Right cardiac atrium (tissue), 5 donors: ENCODE measurements around the gene YIF1A. TPM values are rescaled to one million over a fixed set of nuclear protein-coding genes. Genes with fewer than 3 reads are reported as not detected.
A peak's percentile ranks its signal among the peaks of the same experiment; 100 is the strongest.

ENCODE experiments used
- ATAC-seq, 2 donors: fragments of 200-7000 bp; cut with Tn5 transposase; one replicate each; pipeline versions ENCODE4 v1.8.0 to v1.9.1; 2020; ENCODE audit warnings: moderate library complexity in 2 of 2, mild to moderate bottlenecking in 1 of 2
- DNase-seq, 3 donors: peaks; one replicate each; pipeline ENCODE4 v3.0.0-alpha.2; 2020
- H3K27ac ChIP-seq: one replicate; pipeline ENCODE4 v1.5.1; 2013; ENCODE audit warnings: mild to moderate bottlenecking, low read length, control low read depth, moderate library complexity
- H3K27me3 ChIP-seq: one replicate; pipeline ENCODE4 v1.6.1; 2013; ENCODE audit not compliant: control insufficient read depth, insufficient read depth
- H3K4me1 ChIP-seq: one replicate; pipeline ENCODE4 v1.6.1; 2013; ENCODE audit warnings: low read length; ENCODE audit not compliant: control insufficient read depth, insufficient read depth
- H3K4me3 ChIP-seq: one replicate; pipeline ENCODE4 v1.5.1; 2013; ENCODE audit warnings: low read length, control low read depth
- H3K9me3 ChIP-seq: one replicate; pipeline ENCODE4 v1.6.1; 2013; ENCODE audit warnings: low read length; ENCODE audit not compliant: control insufficient read depth
- WGBS: extraction: QIAGEN DNeasy Blood & Tissue Kit; methylation state at CpG from one replicate; pipeline ENCODE4 v1.1.7; 2013; 5-methylcytosine and 5-hydroxymethylcytosine counted together
- intact Hi-C, 4 donors: fragments of 100-400 bp; cut with DNase I; formaldehyde crosslinking; loops; one replicate each; pipeline versions ENCODE4 v1.11.0 to v1.14.0; 2022 to 2023
- polyA plus RNA-seq: library from polyadenylated mRNA; stranded (reverse); fragments of 200-250 nt; gene quantifications from one replicate; pipeline ENCODE4 v1.2.3, GENCODE V29; 2013
- total RNA-seq, 4 donors: library from RNA; stranded (reverse); fragmentation: NEBNext Ultra II Directional; extraction: Animal tissue kit (Norgen Biotek cat#: 25700); gene quantifications; one replicate each; pipeline ENCODE4 v1.2.1, GENCODE V29; 2021
- donor health status: healthy with polysubstance abuse.
- donor health status: DM: no; HTN: yes; CAD: no.
- donor health status: DM: no; HTN: no; CAD: no.
- donor health status: DM: no; HTN: yes; CAD: no; lungs with severe emphysema.
- donor health status: DM: yes; HTN: yes; CAD: no.

Gene YIF1A
- total and polyA plus RNA-seq, 5 donors, result 48.0 to 65.3 (median 52.2) TPM

DNA sequence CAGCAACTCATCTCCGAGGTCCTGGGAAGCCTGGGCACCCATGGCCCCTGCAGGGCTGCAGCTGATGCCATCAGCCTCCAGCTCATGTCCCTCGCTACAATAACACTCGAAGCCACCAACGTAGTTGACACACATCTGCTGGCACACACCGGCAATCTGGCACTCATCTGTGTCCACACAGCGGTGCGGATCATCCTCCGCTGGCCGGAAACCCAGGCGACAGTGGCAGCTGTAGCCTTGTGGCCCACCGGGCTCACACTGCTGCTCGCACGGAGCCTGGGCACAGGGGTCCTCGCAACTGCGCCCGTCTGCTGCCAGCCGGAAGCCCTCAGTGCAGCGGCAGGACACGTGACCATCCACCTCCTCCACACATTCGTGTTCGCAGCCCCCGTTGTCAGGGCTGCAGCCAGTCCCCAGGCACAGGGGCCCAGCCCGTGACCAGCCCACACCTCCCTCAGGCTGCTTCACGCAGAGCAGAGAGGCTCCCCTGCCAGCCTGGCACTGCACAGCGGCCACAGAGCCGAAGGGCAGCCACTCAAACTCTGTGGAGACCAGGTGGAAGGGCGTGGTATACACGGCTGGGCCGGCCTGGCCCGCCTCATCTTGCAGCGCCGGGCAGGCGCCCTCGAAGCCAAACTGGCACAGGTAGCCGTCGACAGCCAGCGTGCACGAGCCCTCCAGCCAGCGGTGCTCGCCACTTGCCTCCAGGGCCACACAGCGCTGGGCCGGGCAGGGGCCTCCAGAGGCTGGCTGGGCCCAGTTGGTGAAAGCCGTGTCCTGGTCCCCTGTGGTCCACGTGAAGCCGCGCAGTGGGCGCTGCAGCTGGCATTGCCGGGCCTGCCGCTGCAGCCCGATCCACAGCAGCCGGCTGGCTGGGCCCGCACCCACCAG, 27.2 kb upstream of the YIF1A start:
- peak overlapping the region; percentile 37 for H3K27ac ChIP-seq
- no peak for ATAC-seq
- peak overlapping the region; percentile 47 for H3K4me3 ChIP-seq
- no peaks in the 10 kb centered on the region for H3K9me3 ChIP-seq
- WGBS, result 60% methylated on average over 52 of the region's 52 CpGs
- intact Hi-C loops, result loop anchor here in 2 of 4 donors (2.0 to 10.0 kb wide), 2 partner anchors 55 to 69 kb away; partner anchors contain the start of gene SLC29A2 (in 1 of the 2)
- no peaks in the 10 kb centered on the region for H3K27me3 ChIP-seq
- peak in 2 of 3 donors; percentile 65 to 70 for DNase-seq
- peaks cover 5% of the 10 kb centered on the region for H3K4me1 ChIP-seq

DNA sequence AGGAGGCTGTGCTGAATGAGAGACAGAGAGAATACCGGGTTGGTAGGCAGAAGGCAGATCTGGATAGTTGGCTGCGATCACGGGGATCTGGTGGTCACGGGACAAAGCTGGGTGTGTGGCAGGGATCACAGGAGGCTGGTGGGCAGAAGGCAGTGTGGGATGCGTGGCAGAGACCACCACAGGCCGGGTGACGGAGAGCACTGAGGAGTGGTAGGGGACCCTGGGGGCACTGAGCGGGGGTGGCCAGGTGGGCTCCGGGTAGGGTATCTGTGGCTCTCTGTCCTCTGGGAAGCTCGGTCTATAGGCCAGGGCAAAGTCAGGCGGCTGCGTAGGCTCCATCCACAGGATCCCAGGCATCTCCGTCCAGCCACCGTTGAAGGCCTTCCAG, 26.5 kb upstream of the YIF1A start:
- Histone ChIP-seq H3K4me1 (peaks cover 5% of the 10 kb centered on the region), H3K27me3 (no peaks in the 10 kb centered on the region), H3K9me3 (no peaks in the 10 kb centered on the region), H3K27ac (no peak overlapping the region), H3K4me3 (peak overlapping the region; percentile 47)
- 82% methylated on average over 14 of the region's 14 CpGs for WGBS
- no peak for ATAC-seq
- peak in 2 of 3 donors; percentile 50 to 51 for DNase-seq
- intact Hi-C loops, result loop anchor here in 1 of 4 donors (10.0 kb wide), 1 partner anchor 69 kb away; no protein-coding TSS in a partner anchor

DNA sequence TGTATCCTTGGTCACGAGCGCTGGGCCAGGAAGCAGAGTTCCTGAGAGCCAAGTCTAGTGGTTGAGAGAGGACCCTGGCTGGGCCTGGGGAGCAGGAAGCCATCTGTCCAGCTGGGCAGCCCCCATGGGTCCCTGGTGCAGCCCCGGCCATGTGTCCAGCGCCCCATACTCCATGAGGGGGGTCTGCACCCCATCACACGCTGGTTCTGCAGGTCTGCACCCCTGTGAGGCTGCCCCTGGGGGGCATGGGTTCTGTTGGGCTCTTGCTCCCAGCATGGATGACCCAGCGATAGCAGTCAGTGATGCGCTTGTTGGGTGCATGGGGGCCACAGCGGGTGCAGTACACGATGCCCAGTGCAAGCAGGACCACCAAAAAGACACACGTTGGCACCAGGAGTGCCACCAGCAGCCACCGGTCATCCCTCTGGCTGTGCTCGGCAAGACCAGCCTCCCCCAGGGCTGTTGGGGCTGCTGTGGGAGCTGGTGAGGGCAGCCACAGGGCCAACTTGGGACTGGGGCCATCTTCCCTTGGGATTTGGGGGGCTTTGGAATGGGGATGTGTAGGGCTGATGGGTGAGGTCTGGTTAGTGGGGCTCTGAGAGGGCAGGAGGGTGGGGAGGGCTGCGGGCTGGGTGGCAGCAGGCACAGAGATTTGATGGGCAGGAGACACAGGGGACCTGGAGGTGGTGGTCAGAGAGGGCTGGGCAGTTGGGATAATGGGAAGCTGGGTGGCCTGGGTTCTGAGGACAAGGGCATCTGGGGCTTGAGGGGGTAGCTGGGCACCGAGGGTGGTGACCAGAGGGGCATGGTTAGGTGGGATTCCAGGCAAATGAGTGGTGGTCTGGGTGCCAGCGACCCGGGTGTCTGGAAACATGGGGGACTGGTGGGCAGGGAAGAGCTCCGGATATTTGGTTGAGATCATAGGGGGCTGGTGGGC, 25.9 kb upstream of the YIF1A start:
- Histone ChIP-seq H3K27ac (no peak overlapping the region), H3K9me3 (no peaks in the 10 kb centered on the region), H3K4me1 (peaks cover 5% of the 10 kb centered on the region), H3K4me3 (peak overlapping the region; percentile 1), H3K27me3 (no peaks in the 10 kb centered on the region)
- ATAC-seq (no peak), DNase-seq (peak in 2 of 3 donors; percentile 61 to 64)
- WGBS, result 79% methylated on average over 17 of the region's 17 CpGs
- intact Hi-C loops, result loop anchor here in 3 of 4 donors (5.0 to 10.0 kb wide), 2 partner anchors 70 to 72 kb away; no protein-coding TSS in a partner anchor

DNA sequence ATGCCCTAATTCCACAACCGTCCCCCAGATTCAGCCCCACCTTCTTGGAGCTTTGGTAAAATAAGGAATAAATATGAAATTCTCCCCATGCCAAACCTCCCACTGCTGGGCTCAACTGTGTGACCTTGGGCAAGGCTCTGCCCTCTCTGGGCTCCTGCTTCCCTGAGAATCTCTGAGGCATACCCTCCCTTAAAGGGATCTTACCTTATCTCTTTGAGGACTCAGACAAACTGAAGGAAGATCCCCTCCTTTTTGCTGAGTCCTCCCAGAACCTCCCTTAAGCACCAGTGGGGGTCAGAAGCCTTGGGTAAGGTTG, 25.2 kb upstream of the YIF1A start:
- 74% methylated on average over 1 of the region's 1 CpG for WGBS
- no peak for DNase-seq
- no peak for ATAC-seq
- H3K27ac ChIP-seq, result peak overlapping the region; percentile 13
- H3K4me1 ChIP-seq, result peaks cover 5% of the 10 kb centered on the region
- intact Hi-C loops, result loop anchor here in 3 of 4 donors (5.0 to 10.0 kb wide), 2 partner anchors 71 to 73 kb away; no protein-coding TSS in a partner anchor
- no peaks in the 10 kb centered on the region for H3K27me3 ChIP-seq
- no peaks in the 10 kb centered on the region for H3K9me3 ChIP-seq
- peak overlapping the region; percentile 1 for H3K4me3 ChIP-seq

DNA sequence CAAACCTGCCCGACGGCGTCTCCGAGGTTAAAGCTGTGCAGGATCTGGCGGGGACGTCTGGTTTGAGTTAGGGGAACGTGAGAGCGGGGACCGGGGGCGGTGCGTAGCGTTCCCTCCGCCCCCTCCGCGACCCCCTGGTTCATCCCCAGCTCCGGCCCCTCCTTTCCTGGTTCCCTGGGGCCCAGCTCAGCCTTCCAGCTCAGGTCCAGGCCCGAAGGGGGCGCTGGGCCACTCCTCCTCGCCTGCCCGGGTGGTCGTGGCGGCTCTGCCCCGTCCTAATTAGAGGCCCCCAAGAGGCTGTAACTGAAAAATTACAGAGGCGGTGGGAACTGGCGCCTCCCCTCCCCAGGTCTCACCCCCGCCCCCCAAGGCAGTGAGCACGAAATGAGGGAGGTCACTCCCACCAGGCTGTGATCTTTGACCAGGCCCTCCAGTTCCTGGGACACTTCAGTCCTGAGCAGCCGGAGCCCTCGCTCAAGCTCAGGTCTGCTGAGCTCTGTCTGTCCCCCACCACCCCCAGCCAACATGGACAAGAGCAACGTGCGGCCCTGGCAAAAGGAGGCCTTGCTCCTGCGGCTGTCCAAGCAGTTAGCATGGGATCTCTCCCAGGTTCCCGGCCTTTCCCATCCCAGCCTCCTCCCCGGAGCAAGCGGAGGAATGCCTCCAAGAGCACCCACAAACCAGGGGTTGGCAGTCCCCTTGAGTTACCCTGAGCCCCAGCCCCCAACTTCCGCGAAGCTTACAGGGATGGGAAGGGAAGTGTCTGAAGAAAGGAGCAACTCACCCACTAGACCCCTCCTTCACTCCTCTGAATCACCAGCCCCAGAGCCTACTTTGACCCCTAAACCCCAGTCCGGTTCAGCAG, 24.6 kb upstream of the YIF1A start:
- ATAC-seq (no peak), DNase-seq (peak in 2 of 3 donors; percentile 58 to 82)
- no peaks in the 10 kb centered on the region for H3K9me3 ChIP-seq
- H3K27ac ChIP-seq, result peak overlapping the region; percentile 95
- H3K27me3 ChIP-seq, result no peaks in the 10 kb centered on the region
- H3K4me1 ChIP-seq, result peaks cover 5% of the 10 kb centered on the region
- intact Hi-C loops, result loop anchor here in 3 of 4 donors (2.0 to 10.0 kb wide), 3 partner anchors 15 to 74 kb away; no protein-coding TSS in a partner anchor
- WGBS, result 32% methylated on average over 38 of the region's 38 CpGs
- peak overlapping the region; percentile 48 for H3K4me3 ChIP-seq

DNA sequence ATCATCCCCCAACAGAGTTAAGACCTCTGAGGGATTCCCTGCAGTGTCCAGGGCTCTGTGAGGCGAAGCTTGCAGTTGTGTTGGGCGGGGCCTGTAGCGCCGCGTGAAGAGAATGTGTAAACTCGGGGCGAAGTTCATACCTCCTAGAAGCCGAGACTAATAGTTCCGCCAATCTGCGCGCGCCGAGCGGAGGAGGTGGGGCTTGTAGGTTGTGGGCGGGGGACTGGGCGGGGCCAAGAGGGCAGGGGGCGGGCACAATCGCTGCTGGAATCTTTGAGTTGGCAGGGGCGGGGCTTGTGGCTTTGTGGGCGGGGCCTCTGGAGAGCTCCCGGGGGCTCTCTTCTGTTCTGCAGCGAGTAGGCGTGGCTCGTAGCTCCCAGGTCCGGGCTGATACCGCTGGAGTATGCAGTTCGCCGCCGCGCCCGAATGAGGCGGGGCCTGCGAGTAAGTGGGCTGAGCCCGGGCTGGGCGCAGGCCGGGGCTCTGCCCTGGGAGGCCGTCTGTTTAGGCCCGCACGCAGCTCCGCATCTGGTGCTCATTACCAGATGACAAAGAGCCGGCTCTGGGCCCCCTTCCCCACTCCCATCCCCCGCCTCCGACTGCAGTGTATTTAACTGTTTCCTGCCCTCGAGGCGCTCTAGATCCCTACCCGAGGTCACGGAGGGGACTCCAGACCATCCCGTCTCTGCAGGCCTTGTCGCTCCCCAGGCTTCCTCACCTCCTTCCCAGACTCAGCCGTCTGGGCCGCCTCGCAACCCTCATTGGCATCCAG, 23.8 kb upstream of the YIF1A start:
- WGBS, result 1% methylated on average over 52 of the region's 52 CpGs
- intact Hi-C loops, result loop anchor here in 3 of 4 donors (2.0 to 10.0 kb wide), 3 partner anchors 16 to 75 kb away; no protein-coding TSS in a partner anchor
- DNase-seq, result peak; percentile 99 to 100 (median 100)
- ATAC-seq, result peak; percentile 92 to 93
- Histone ChIP-seq H3K4me1 (peaks cover 2% of the 10 kb centered on the region), H3K27me3 (no peaks in the 10 kb centered on the region), H3K9me3 (no peaks in the 10 kb centered on the region), H3K4me3 (peak overlapping the region; percentile 59), H3K27ac (peak overlapping the region; percentile 95)

DNA sequence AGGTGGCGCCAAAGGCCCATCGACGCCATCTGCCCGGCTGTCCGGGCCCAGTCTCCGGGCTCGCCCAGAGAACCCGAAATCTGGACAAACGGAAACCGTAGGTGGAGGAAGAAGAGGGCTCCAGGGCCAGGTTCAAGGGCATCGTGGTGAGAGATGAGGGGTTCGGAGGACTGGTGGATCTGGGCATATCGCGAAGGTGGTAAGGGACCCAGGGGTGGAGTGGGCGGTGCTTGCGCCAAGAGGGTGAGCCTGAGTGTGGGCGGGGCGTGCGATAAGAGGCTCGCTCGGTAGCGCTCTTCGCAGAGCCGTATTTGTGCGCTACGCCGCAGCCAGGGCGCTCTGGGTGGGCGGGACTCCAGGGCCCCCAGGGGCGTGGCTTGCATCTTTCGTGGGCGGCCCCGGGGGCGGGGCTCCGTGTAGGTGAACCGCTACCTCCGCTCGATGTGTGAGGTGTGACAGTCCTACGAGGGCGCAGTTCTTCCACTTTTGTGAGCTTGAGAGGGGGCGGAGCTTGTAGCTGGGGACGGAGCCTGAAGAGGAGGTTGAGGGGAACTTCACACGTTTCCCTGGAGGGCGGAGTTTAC, 23.1 kb upstream of the YIF1A start:
- ATAC-seq, result peak; percentile 83 to 88
- Histone ChIP-seq H3K4me1 (no peaks in the 10 kb centered on the region), H3K27ac (peak overlapping the region; percentile 94), H3K4me3 (peak overlapping the region; percentile 59), H3K9me3 (no peaks in the 10 kb centered on the region), H3K27me3 (no peaks in the 10 kb centered on the region)
- peak; percentile 93 to 97 (median 96) for DNase-seq
- WGBS, result under 1% methylated on average over 44 of the region's 44 CpGs
- intact Hi-C loops, result loop anchor here in 3 of 4 donors (2.0 to 10.0 kb wide), 3 partner anchors 17 to 75 kb away; no protein-coding TSS in a partner anchor

DNA sequence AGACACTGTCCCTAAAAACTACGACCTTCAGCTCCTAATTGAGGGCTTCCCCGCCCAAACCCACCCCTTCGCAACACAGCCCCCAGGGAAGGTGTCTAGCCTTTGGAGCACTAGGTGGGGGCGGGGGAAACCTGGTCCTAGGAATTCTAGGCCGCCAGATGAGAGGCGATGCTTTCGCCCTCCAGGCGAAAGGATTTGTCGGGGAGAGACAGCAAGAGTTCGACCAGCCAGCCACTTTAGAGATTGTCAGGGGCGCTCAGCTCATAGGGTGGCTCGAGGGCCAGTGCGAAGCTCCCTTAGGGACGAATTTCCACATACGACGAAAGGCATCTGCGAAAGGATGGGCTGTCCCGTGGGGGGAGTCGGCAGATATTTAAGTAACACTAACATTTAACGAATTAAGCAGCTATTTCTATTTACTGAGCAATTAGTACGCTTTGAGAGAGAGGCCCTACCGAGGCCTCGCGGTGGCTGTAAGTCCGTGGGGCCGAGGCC, 22.6 kb upstream of the YIF1A start:
- intact Hi-C loops, result loop anchor here in 3 of 4 donors (2.0 to 10.0 kb wide), 3 partner anchors 17 to 76 kb away; no protein-coding TSS in a partner anchor

More for the DNA sequence above, 22.6 kb upstream of the YIF1A start:
- Histone ChIP-seq H3K4me3 (peak overlapping the region; percentile 59), H3K27me3 (no peaks in the 10 kb centered on the region), H3K4me1 (no peaks in the 10 kb centered on the region), H3K27ac (peak overlapping the region; percentile 94), H3K9me3 (no peaks in the 10 kb centered on the region)
- DNase-seq (no peak), ATAC-seq (no peak)
- WGBS, result 26% methylated on average over 26 of the region's 26 CpGs
